HG03575 (cell line): ENCODE results near the gene RABL6.

ENCODE experiments used
- ATAC-seq: cut with Tn5 transposase; IDR thresholded peaks from one replicate; pipeline ENCODE4 v1.9.1; 2021; ENCODE audit not compliant: unreplicated experiment, insufficient number of reproducible peaks, low FRiP score; ENCODE audit errors: extremely low read depth

Gene RABL6

GRCh38 chr9:136806631-136807201 lies 1.0 kb upstream of the RABL6 start:
- ATAC-seq, result no peak

GRCh38 chr9:136808075-136808805 lies 492 bp downstream of the RABL6 start:
- no peak for ATAC-seq

- no peak for ATAC-seq
Observed at GRCh38 chr9:136808806-136809158, 1.0 kb downstream of the RABL6 start.

DNA sequence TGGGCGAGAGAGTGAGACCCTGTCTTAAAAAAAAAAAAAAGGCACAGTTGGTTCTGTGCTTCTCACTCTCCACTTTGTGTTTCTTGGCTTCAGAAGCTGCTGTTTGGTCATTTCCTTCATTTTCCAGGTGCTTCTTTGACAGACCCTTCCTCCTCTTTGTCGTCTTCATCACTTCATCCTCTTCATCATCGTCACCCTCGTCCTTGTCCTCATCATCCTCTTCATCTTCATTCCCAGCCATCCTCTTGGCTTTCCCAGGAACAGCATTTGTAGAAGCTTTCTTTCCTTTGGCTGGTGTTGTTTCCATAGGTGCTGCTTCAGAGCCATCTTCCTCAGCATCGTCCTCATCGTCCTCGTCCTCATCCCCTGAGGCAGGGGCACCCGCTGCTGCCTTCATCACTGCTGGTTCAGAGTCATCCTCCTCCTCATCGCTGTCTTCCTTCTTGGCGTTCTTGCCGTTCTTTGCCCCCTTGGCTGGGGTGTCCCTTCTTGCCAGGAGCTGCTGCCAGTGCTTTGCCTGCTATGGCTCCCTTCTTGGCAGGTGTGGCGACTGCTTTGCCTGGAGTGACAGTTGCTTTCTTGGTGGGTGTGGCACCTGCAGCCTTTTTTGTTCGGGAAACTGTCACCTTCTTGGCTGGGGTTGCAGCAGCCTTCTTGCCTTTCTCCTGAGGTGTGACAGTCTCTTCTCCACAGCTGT lies 7.1 kb downstream of the RABL6 start:
- ATAC-seq, result no peak

- ATAC-seq, result no peak
Observed at GRCh38 chr9:136815422-136815782, 7.7 kb downstream of the RABL6 start.

- ATAC-seq, result no peak
Observed at GRCh38 chr9:136820971-136821825, 13.4 kb downstream of the RABL6 start.

DNA sequence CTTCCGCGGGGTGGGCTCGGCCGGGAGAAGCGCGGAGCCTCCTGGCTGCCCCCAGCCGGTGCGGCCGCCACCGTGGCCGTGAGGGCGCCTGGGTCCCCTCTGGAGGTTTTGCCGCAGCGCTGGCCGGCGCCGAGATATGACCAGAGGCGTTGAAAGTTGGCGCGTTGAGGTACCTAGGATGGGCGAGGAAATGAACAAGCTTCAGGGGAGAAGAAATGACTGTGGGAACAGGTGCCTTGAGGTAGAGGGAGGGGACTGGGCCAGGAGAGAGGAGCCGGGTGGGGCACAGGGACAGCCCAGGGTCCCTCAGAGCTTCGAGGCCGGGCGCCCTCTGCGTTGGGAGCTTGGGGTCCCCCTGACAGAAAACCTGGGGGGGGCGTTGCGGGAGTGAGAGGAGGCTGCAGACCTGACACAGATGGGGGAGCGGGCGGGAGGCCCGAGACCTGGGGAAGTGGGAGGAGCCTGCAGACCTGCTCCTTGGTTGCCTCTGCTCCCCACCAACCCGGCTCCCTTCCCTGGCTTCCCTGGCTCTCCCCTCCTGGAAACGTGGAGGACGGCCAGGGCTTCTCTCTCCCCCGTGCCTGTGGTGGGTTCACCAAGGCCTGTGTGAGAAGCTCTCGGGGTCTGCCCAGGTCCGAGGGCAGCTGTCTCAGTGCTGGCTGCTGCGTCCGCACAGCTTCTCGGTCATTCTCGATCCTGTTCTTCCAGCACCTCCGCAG lies 14.2 kb downstream of the RABL6 start:
- ATAC-seq, result no peak

GRCh38 chr9:136823136-136824046 lies 15.6 kb downstream of the RABL6 start:
- ATAC-seq, result no peak

DNA sequence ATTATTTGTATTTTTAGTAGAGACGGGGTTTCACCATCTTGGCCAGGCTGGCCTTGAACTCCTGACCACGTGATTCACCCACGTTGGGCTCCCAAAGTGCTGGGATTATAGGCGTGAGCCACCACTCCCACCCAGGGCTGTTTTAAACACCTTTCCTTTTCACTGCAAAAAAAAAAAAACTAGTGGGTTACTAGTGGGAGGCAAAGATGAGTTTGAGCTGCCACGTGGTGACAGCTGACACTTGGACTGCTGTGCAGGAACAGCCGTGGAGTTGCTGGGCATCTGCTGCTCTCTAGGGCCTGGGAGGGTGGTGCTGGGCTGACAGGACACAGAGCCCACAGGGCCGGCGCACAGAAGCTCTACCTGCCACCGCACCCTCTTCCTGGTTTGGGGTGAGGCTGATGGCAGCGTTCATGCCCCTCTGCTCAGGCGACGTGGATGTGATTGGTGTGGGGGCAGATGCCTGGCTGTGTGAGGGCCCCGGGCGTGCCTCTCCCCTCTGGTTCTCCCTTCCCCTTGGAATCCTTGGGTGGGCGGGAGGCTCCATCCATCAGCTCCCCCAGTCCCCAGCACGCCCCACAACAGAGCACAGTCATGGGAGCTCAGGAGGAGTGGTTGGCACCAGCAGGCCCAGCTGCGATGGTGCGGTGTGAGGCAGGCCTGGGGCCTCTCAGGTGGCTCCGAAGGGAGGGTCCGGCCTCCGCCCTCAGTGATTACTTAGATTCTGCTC lies 16.9 kb downstream of the RABL6 start:
- no peak for ATAC-seq

- no peak for ATAC-seq
Observed at GRCh38 chr9:136825295-136826187, 17.8 kb downstream of the RABL6 start.

DNA sequence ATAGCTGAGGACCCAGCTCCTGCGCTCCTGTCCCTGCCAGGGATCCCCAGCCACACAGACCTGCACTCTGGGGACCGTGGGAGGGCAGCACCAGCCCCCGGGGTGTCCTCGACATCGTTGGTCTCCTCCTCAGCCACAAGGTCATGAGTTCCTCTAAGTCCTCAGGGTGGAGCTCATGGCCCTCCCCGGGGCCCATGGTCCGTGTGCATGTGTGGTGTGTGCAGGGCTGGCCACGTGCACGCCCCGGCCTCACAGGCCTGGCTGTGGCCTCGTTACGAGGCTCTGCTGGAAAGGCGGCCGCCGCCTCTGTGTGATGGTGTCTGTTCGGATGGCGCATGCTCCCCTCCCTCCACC lies 18.4 kb downstream of the RABL6 start:
- no peak for ATAC-seq

- ATAC-seq, result no peak
Observed at GRCh38 chr9:136826703-136827582, 19.2 kb downstream of the RABL6 start.

DNA sequence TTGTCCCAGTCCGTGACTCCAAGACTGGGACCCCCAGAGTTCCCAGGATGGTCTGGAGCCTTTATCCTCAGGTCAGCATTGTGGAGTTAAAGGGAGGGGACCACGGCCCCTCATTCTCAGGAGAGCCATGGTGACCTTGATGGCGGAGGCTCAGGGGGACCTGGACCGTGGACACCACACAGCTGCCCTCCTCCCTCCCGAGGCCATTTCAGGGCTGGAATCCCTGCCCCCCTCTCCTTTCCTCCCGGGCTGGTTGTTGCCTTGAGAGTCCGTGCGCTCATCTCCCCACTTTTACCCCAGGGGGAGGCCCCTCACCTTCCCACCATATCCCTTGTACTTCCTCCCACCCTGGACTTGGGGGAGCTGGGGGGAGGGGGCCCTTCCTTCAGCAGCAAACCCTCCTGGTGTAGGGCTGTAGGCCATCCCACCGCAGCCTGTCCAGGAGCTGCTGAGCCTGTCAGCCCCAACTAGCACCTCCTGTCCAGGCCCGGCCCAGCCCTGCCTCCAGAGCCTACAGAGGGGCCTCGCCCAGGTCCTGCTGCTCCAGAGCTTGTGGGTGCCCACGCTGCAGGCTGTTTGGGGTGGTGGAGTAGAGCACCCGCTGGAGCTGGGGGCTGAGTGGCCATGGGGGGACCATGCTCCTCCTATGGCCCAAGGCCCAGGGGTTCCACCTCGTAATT lies 20.2 kb downstream of the RABL6 start:
- no peak for ATAC-seq

DNA sequence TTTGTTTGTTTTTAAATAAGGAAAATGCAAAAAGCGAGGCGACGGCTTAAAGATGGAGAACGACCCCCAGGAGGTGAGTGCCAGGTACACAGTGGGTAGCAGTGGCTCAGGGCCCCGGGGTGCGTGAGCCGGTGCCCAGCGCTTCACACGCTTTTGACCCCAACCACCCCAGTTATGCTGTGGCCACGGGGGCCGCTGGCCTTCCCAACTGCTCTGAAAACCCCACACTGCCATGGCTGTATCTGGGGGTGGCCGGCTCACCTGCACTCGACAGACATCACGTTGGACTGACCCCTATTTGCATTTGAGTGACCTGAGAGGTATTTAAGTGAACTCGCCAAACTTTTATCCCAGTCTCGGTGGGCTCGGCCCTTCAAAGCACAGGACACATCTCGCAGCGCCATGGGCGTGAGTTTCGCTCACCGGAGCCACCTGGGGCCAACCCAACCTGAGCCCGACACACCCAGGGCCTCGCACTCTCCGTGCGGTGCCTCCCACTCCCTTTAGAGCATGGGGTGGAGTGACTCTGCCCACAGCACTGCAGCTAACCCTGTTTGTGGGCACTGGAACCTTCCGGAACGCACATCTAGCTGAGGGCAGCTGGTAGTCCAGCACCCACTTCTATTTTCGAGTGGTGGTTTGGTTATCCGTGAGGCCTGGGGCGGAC lies 20.9 kb downstream of the RABL6 start:
- no peak for ATAC-seq

DNA sequence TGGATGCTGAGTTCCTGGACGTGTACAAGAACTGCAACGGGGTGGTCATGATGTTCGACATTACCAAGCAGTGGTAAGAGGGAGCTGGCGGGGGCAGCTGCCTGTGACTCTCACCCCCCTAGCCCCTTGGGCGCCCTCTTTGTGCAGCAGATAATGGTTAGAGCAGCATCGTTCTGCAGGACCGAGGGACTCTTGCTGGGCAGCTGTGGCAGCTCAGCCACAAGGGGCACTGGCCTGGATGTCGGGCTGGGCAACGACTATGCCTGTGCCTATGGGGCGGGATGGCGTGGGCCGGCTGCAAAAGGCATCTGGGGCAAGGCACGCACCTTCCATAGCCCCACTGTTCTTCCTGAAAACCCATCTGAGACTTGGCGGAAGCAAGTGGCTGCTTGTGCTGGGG lies 21.7 kb downstream of the RABL6 start:
- ATAC-seq, result no peak
